AG09309 (cell line): ENCODE measurements around the gene ACIN1.

ENCODE experiments used
- DNase-seq: peaks from one replicate; pipeline ENCODE4 v3.0.0-alpha.2; 2010; ENCODE audit warnings: low read depth
- H3K4me3 ChIP-seq: 2 replicates; pipeline ENCODE4 v1.5.1; 2011; ENCODE audit warnings: mild to moderate bottlenecking, low read depth, low read length, moderate library complexity; ENCODE audit not compliant: control insufficient read depth
- CTCF ChIP-seq: IDR thresholded peaks from 2 replicates; pipeline ENCODE4 v1.5.1; 2011; ENCODE audit warnings: mild to moderate bottlenecking, low read depth, low read length, inconsistent platforms; ENCODE audit not compliant: insufficient read depth, control insufficient read depth; ENCODE audit errors: missing control alignments

Gene ACIN1

GRCh38 chr14:23101213-23101970 lies 6.5 kb upstream of the ACIN1 start:
- TF ChIP-seq CTCF: no peak
- no peak for DNase-seq
- H3K4me3 ChIP-seq: no peak overlapping the region

GRCh38 chr14:23099212-23099861 lies 4.4 kb upstream of the ACIN1 start:
- TF ChIP-seq CTCF: no peak
- no peak for DNase-seq
- no peak overlapping the region for H3K4me3 ChIP-seq

GRCh38 chr14:23097786-23098185 lies 2.9 kb upstream of the ACIN1 start:
- no peak for TF ChIP-seq CTCF
- H3K4me3 ChIP-seq: no peak overlapping the region
- DNase-seq: no peak

GRCh38 chr14:23095196-23096108 lies 516 bp upstream of the ACIN1 start, which contains the start of gene C14orf119:
TSS of gene C14orf119 (plus strand) at chr14:23095505. CDS start at chr14:23097659, 2,154 bp downstream.
- H3K4me3 ChIP-seq: peak within 1 kb of the TSS; percentile 91
- peak; percentile 98 for DNase-seq
- TF ChIP-seq CTCF: no peak

- TF ChIP-seq CTCF: peak; percentile 31
These were observed 808 bp downstream of the ACIN1 start for GRCh38 chr14:23093991-23094665.

DNA sequence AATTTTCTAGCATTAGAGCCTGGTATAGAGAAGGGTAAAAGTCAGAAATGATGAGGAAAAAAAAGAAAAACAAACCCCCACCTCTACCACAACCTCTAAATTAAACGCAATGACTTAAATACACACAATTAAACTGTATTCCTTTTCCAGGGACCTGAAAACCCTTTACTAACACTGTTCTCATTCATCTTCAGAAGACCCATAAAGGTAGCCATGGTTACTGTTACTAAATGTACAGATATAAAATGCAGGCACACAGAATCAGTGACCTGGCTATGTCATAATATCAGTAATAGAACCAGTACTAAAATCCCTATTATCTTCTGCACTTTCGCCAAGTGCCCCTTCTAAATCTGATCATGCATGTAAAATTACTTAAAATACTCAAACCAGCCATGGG lies 1.4 kb downstream of the ACIN1 start:
- DNase-seq: no peak
- peak overlapping the region; percentile 91 for H3K4me3 ChIP-seq
- TF ChIP-seq CTCF: no peak

More at GRCh38 chr14:23093991-23094665, 808 bp downstream of the ACIN1 start:
- H3K4me3 ChIP-seq: peak overlapping the region; percentile 91
- DNase-seq: no peak
